ENCODE data around the gene ARHGAP23. TPM values are rescaled to one million over a fixed set of nuclear protein-coding genes. Genes with fewer than 3 reads are reported as not detected.

Gene ARHGAP23
- total and polyA plus RNA-seq, 10 of the 15 experiments (the other 5 are each of a cell fraction or from before 2014, with no cell fraction given) = 0.23 to 5.8 (median 2.1) TPM

- Histone ChIP-seq H3K79me2 (ENCODE audit: control insufficient read depth, insufficient read depth, low read length) (no peaks in the 10 kb centered on the region), H3K36me3 (ENCODE audit: control insufficient read depth in 2 of 2, insufficient read depth in 2 of 2, low read length in 1 of 2) (no peaks in the 10 kb centered on the region), H3K27ac (ENCODE audit: control insufficient read depth, insufficient read depth) (no peak overlapping the region), H3K4me3 (no peak overlapping the region), H3K4me1 (ENCODE audit: control insufficient read depth, insufficient read depth, low read length) (peaks cover 20% of the 10 kb centered on the region), H2AFZ (ENCODE audit: control insufficient read depth, low read depth, low read length) (no peak overlapping the region), H3K9ac (ENCODE audit: control insufficient read depth, insufficient read depth, low read length) (no peak overlapping the region), H3K4me2 (ENCODE audit: control insufficient read depth, insufficient read depth) (no peak overlapping the region), H4K20me1 (ENCODE audit: control insufficient read depth, insufficient read depth) (no peaks in the 10 kb centered on the region), H3K9me3 (replicated peaks; ENCODE audit: control insufficient read depth, insufficient read depth, low read length) (no peaks in the 10 kb centered on the region), H3K27me3 (replicated peaks in 1 of 2; ENCODE audit: control insufficient read depth in 2 of 2, insufficient read depth in 2 of 2, low read length in 1 of 2) (peaks cover 28 to 29% of the 10 kb centered on the region in 2 experiments)
- in situ Hi-C loops (cut with MboI) (no loop called here), intact Hi-C loops (cut with micrococcal nuclease; ENCODE audit: unreplicated experiment) (no loop called here)
- FAIRE-seq = no peak
- ChIA-PET CTCF (interaction anchor here (1.9 to 10.9 kb wide), 4 partner anchors 20 to 104 kb away, joined by 4 to 492 read pairs (median 100); no protein-coding TSS in a partner anchor), POLR2A (interaction anchor here (1.6 to 2.8 kb wide), 3 partner anchors 11 to 109 kb away, joined by 3 to 15 read pairs (median 8); no protein-coding TSS in a partner anchor), SMC1A (ENCODE audit: uncharacterized antibody, unreplicated experiment) (interaction anchor here (0.5 to 1.0 kb wide), 2 partner anchors 106 to 107 kb away, joined by 3 to 4 read pairs; no protein-coding TSS in a partner anchor), RAD21 (ENCODE audit: unreplicated experiment) (interaction anchor here (0.6 to 4.8 kb wide), 3 partner anchors 25 to 353 kb away, joined by 3 to 294 read pairs (median 130); no protein-coding TSS in a partner anchor)
- 18% methylated on average over 15 of the region's 15 CpGs for WGBS (ENCODE audit: insufficient coverage, insufficient replicate concordance, low lambda C conversion rate, missing lambda C conversion rate)
- TF ChIP-seq ASH2L (IDR thresholded peaks at IDR 0.05; ENCODE audit: borderline replicate concordance, low read depth) (no peak), KAT2A (conservative IDR thresholded peaks at IDR 0.05; ENCODE audit: control insufficient read depth, low read depth, low read length) (no peak), YY1 (IDR thresholded peaks at IDR 0.05; ENCODE audit: low read depth, low read length) (no peak), CUX1 (IDR thresholded peaks at IDR 0.05; ENCODE audit: insufficient replicate concordance, low read depth, low read length) (no peak), REST (IDR thresholded peaks at IDR 0.05; ENCODE audit: low read depth, low read length) (peak; percentile 87)
- BruUV-seq (replicated peaks) = no TSS peak
- no peak for DNase-seq (ENCODE audit: low read depth, low spot score)
- no peak for ATAC-seq
Measured at GRCh38 chr17:38560503-38561318, 132.4 kb downstream of the ARHGAP23 start.
